K562 (cell line): ENCODE data around the gene FERMT3. TPM values are rescaled to one million over a fixed set of nuclear protein-coding genes. Genes with fewer than 3 reads are reported as not detected.

ENCODE experiments used
- ATAC-seq: fragments of 200-7000 bp; cut with Tn5 transposase; 3 replicates; pipeline ENCODE4 v1.9.1; 2020; ENCODE audit warnings: moderate library complexity
- BruUV-seq: library from RNA; stranded (reverse); fragments of 400-500 nt; replicated peaks from 2 replicates; lab custom pipeline; 2021; lab: Mats Ljungman, UMichigan
- CTCF ChIA-PET: fragments of 300-600 bp; formaldehyde crosslinking; extraction: SDS; loops from one replicate; lab custom pipeline; 2021; ENCODE audit warnings: low intra/inter-chr PET ratio; lab: Yijun Ruan, JAX
- POLR2A ChIA-PET: fragments of 300-600, 350-650 bp; sonication (Branson Sonifier 250); formaldehyde crosslinking; extraction: SDS; loops from one replicate; lab custom pipeline; 2021; ENCODE audit warnings: antibody characterized with exemption, inconsistent platforms; lab: Yijun Ruan, JAX
- DNase-seq, 4 experiments: peaks; one replicate each; pipeline versions ENCODE4 v3.0.0 to v3.0.0-alpha.2; 2011 to 2018; ENCODE audit warnings: low spot score in 3 of 4, mixed read lengths in 3 of 4; ENCODE audit errors: extremely low read depth in 1 of 4
- FAIRE-seq: peaks from 2 replicates; lab custom pipeline; 2011; peaks lifted over from hg19 to GRCh38; lab: Jason Lieb, UNC
- H2AFZ ChIP-seq: 2 replicates; pipeline ENCODE4 v1.6.0; 2011; ENCODE audit warnings: low read depth, low read length, control low read depth, inconsistent platforms
- H3K27ac ChIP-seq: fragments of 200-600 bp; 3 replicates; pipeline ENCODE4 v1.8.0; 2011; ENCODE audit warnings: low read depth, mild to moderate bottlenecking, control low read depth, inconsistent platforms, low read length, moderate library complexity, mixed read lengths; ENCODE audit errors: extremely low read depth
- H3K27me3 ChIP-seq, 2 experiments: fragments of 300-600 bp in 1 of 2; 2 replicates in 1 of 2; 3 replicates in 1 of 2; pipeline versions ENCODE4 v1.6.0 to v1.8.0; 2011; ENCODE audit warnings: inconsistent platforms in 2 of 2, low read length in 2 of 2, mild to moderate bottlenecking in 1 of 2, mixed read lengths in 1 of 2, moderate library complexity in 1 of 2; ENCODE audit not compliant: control insufficient read depth in 2 of 2, insufficient read depth in 2 of 2
- H3K36me3 ChIP-seq: fragments of 300-600 bp; 3 replicates; pipeline ENCODE4 v1.8.0; 2011; ENCODE audit warnings: mild to moderate bottlenecking, low read length, inconsistent platforms; ENCODE audit not compliant: control insufficient read depth, insufficient read depth
- H3K4me1 ChIP-seq, 2 experiments: fragments of 200-600 bp in 1 of 2; replicated peaks in 1 of 2; 2 replicates in 1 of 2; 3 replicates in 1 of 2; pipeline versions ENCODE4 v1.5.1 to v1.8.0; 2011; ENCODE audit warnings: inconsistent platforms in 2 of 2, low read length in 2 of 2, mild to moderate bottlenecking in 1 of 2, mixed read lengths in 1 of 2, moderate library complexity in 1 of 2; ENCODE audit not compliant: control insufficient read depth in 2 of 2, insufficient read depth in 2 of 2
- H3K4me2 ChIP-seq: 2 replicates; pipeline ENCODE4 v1.6.1; 2011; ENCODE audit warnings: low read length, control low read depth, inconsistent platforms, mixed read lengths; ENCODE audit not compliant: insufficient read depth
- H3K4me3 ChIP-seq: fragments of 200-600 bp; sonication (generic), shearing (Covaris generic); 2 replicates; pipeline ENCODE4 v1.5.1; 2016; ENCODE audit warnings: control low read depth, inconsistent platforms
- H3K79me2 ChIP-seq: fragments of 200-600 bp; 3 replicates; pipeline ENCODE4 v1.8.0; 2011; ENCODE audit warnings: low read length, inconsistent platforms; ENCODE audit not compliant: control insufficient read depth, insufficient read depth
- H3K9ac ChIP-seq, 2 experiments: 2 replicates each; pipeline versions ENCODE4 v1.6.0 to v1.6.1; 2011; ENCODE audit warnings: low read depth in 2 of 2, low read length in 2 of 2, control low read depth in 1 of 2, inconsistent platforms in 1 of 2, mild to moderate bottlenecking in 1 of 2, mixed read lengths in 1 of 2; ENCODE audit not compliant: insufficient read depth in 1 of 2
- H3K9me1 ChIP-seq: one replicate; pipeline ENCODE4 v1.6.0; 2011; ENCODE audit warnings: inconsistent platforms, mild to moderate bottlenecking, low read length, moderate library complexity; ENCODE audit not compliant: control insufficient read depth, insufficient read depth
- H3K9me3 ChIP-seq: replicated peaks from 2 replicates; pipeline ENCODE4 v1.5.1; 2011; ENCODE audit warnings: low read depth, low read length, inconsistent platforms; ENCODE audit not compliant: control insufficient read depth, insufficient read depth
- H4K20me1 ChIP-seq: replicated peaks from 2 replicates; pipeline ENCODE4 v1.6.1; 2011; ENCODE audit warnings: low read length, inconsistent platforms, mixed read lengths; ENCODE audit not compliant: control insufficient read depth, insufficient read depth
- BCOR ChIP-seq: fragments of 450-650 bp; IDR thresholded peaks from 2 replicates; pipeline ENCODE4 v1.6.1; 2016
- KDM1A ChIP-seq, 2 experiments: fragments of 450-650 bp; IDR thresholded peaks; 2 replicates each; pipeline ENCODE4 v1.6.1; 2016; ENCODE audit warnings: mild to moderate bottlenecking in 2 of 2
- NFIC ChIP-seq: fragments of 450-650 bp; IDR thresholded peaks from 2 replicates; pipeline ENCODE4 v1.6.1; 2017; ENCODE audit warnings: mild to moderate bottlenecking, inconsistent platforms
- POLR2B ChIP-seq: fragments of 450-650 bp; IDR thresholded peaks from 2 replicates; pipeline ENCODE4 v1.6.1; 2018; ENCODE audit warnings: low read depth; ENCODE audit not compliant: partially characterized antibody
- RBM25 ChIP-seq: fragments of 200-400 bp; formaldehyde crosslinking; IDR thresholded peaks from 2 replicates; pipeline ENCODE4 v1.6.1; 2018; ENCODE audit warnings: low read length, low read depth, moderate library complexity; ENCODE audit not compliant: severe bottlenecking
- ZNF146 ChIP-seq: IDR thresholded peaks from one replicate; pipeline ENCODE4 v1.6.1; 2018; ENCODE audit warnings: missing compliant biosample characterization; ENCODE audit not compliant: unreplicated experiment
- WGBS: fragments of 100-300 bp; shearing (Covaris generic); methylation state at CpG from one replicate; pipeline ENCODE4 v1.1.6; 2016; ENCODE audit warnings: low coverage, mixed read lengths; ENCODE audit not compliant: insufficient coverage; ENCODE audit errors: missing lambda C conversion rate; 5-methylcytosine and 5-hydroxymethylcytosine counted together
- in situ Hi-C: fragments of 300-500 bp; cut with MboI; formaldehyde crosslinking; loops from 4 replicates; pipeline ENCODE4 v1.15.0; 2018; ENCODE audit warnings: inconsistent platforms, mixed read lengths
- intact Hi-C: fragments of 100-400 bp; cut with micrococcal nuclease; formaldehyde crosslinking; loops from 2 replicates; pipeline ENCODE4 v1.14.2; 2022
- polyA plus RNA-seq, 8 experiments: library from polyadenylated mRNA; depleted of rRNA in 4 of 8; stranded (reverse) in 5 of 8; unstranded in 3 of 8; fragments of >200 nt; fragmentation: Nextera tagmentation in 2 of 8; fragmentation: Illumina TruSeq in 1 of 8; extraction: Ambion mirVana in 2 of 8; extraction: Trizol in 1 of 8; gene quantifications; 2 replicates each; pipeline versions ENCODE4 v1.2.1 to v1.2.3, GENCODE V29; 2011 to 2014; ENCODE audit warnings: inconsistent platforms in 1 of 8, missing spikeins in 1 of 8
- total RNA-seq, 7 experiments: library from RNA; depleted of rRNA in 6 of 7; stranded (reverse); fragments of >200 nt in 6 of 7; fragmentation: Illumina TruSeq in 2 of 7; extraction: Trizol in 2 of 7; gene quantifications; 2 replicates each; pipeline versions ENCODE4 v1.2.1 to v1.2.3, GENCODE V29; 2011 to 2021; ENCODE audit warnings: low replicate concordance in 1 of 7
- TF ChIP-seq, protein P1 (sequence below): fragments of 250-450 bp; sonication (Bioruptor Pico); IDR thresholded peaks from 2 replicates; pipeline ENCODE4 v1.9.0; 2021; ENCODE audit warnings: mild to moderate bottlenecking, inconsistent platforms

The FERMT3 gene
- total and polyA plus RNA-seq, 9 of the 15 experiments (the other 6 are each of a cell fraction or from before 2014, with no cell fraction given) = 3.2 to 275 (median 79.7) TPM

DNA sequence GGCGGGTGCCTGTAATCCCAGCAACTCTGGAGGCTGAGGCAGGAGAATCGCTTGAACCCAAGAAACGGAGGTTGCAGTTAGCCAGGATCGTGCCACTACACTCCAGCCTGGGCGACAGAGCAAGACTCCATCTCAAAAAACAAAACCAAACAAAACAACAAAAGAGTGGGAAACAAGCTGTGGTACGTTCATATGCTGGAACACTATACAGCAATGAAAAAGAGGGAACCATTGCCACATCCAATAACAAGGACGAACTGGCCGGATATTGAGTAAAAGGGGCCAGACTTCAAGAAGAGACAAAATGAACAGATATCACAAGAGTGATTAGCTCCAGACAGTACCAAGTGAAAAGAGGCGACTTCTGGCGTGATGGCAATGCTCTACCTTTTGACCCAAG, 45.5 kb upstream of the FERMT3 start:
- no peak for ATAC-seq
- H3K4me1 ChIP-seq = peaks cover 6 to 30% of the 10 kb centered on the region in 2 experiments; a peak in 3 of 5 replicates
- peaks cover 16% of the 10 kb centered on the region; the same call in 1 of the 3 replicates for H3K36me3 ChIP-seq
- H3K27ac ChIP-seq = no peak overlapping the region
- 0 out of 2 replicates have a peak, but pooled peaks cover 2% of the 10 kb centered on the region for H3K9me3 ChIP-seq
- DNase-seq = no peak
- no peaks in the 10 kb centered on the region for H3K9me1 ChIP-seq
- H3K79me2 ChIP-seq = peaks cover 39% of the 10 kb centered on the region
- TF ChIP-seq RBM25 (peak; percentile 19), NFIC (no peak), ZNF146 (CRISPR knock-in tag) (peak; percentile 99), POLR2B (no peak), BCOR (peak; percentile 66), KDM1A (IDR thresholded peaks at IDR 0.05) (0 out of 4 replicates have a peak, but pooled peaks of 1 of the 2 experiments have one; percentile 37)
- TF ChIP-seq, protein P1, sequence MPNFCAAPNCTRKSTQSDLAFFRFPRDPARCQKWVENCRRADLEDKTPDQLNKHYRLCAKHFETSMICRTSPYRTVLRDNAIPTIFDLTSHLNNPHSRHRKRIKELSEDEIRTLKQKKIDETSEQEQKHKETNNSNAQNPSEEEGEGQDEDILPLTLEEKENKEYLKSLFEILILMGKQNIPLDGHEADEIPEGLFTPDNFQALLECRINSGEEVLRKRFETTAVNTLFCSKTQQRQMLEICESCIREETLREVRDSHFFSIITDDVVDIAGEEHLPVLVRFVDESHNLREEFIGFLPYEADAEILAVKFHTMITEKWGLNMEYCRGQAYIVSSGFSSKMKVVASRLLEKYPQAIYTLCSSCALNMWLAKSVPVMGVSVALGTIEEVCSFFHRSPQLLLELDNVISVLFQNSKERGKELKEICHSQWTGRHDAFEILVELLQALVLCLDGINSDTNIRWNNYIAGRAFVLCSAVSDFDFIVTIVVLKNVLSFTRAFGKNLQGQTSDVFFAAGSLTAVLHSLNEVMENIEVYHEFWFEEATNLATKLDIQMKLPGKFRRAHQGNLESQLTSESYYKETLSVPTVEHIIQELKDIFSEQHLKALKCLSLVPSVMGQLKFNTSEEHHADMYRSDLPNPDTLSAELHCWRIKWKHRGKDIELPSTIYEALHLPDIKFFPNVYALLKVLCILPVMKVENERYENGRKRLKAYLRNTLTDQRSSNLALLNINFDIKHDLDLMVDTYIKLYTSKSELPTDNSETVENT = no peak
- POLR2A ChIA-PET = no interaction called here
- 94% methylated on average over 9 of the region's 10 CpGs for WGBS
- intact Hi-C loops (no loop called here), in situ Hi-C loops (no loop called here)
- H3K4me3 ChIP-seq = no peak overlapping the region
- H3K4me2 ChIP-seq = no peak overlapping the region
- FAIRE-seq = no peak
- no peaks in the 10 kb centered on the region for H3K27me3 ChIP-seq
- CTCF ChIA-PET = no interaction called here
- H4K20me1 ChIP-seq = no peaks in the 10 kb centered on the region; the same call in 1 of the 2 replicates
- BruUV-seq = no TSS peak
- no peak overlapping the region for H3K9ac ChIP-seq
- H2AFZ ChIP-seq = no peak overlapping the region
